ENCODE data around the gene AHDC1. TPM values are rescaled to one million over a fixed set of nuclear protein-coding genes. Genes with fewer than 3 reads are reported as not detected.

Gene AHDC1, protein sequence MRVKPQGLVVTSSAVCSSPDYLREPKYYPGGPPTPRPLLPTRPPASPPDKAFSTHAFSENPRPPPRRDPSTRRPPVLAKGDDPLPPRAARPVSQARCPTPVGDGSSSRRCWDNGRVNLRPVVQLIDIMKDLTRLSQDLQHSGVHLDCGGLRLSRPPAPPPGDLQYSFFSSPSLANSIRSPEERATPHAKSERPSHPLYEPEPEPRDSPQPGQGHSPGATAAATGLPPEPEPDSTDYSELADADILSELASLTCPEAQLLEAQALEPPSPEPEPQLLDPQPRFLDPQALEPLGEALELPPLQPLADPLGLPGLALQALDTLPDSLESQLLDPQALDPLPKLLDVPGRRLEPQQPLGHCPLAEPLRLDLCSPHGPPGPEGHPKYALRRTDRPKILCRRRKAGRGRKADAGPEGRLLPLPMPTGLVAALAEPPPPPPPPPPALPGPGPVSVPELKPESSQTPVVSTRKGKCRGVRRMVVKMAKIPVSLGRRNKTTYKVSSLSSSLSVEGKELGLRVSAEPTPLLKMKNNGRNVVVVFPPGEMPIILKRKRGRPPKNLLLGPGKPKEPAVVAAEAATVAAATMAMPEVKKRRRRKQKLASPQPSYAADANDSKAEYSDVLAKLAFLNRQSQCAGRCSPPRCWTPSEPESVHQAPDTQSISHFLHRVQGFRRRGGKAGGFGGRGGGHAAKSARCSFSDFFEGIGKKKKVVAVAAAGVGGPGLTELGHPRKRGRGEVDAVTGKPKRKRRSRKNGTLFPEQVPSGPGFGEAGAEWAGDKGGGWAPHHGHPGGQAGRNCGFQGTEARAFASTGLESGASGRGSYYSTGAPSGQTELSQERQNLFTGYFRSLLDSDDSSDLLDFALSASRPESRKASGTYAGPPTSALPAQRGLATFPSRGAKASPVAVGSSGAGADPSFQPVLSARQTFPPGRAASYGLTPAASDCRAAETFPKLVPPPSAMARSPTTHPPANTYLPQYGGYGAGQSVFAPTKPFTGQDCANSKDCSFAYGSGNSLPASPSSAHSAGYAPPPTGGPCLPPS (N-terminal part only)
- polyA plus RNA-seq (2013, experiment 1 of 2), result 8.1 TPM
- 8.0 TPM for polyA plus RNA-seq (2013, experiment 2 of 2)

DNA sequence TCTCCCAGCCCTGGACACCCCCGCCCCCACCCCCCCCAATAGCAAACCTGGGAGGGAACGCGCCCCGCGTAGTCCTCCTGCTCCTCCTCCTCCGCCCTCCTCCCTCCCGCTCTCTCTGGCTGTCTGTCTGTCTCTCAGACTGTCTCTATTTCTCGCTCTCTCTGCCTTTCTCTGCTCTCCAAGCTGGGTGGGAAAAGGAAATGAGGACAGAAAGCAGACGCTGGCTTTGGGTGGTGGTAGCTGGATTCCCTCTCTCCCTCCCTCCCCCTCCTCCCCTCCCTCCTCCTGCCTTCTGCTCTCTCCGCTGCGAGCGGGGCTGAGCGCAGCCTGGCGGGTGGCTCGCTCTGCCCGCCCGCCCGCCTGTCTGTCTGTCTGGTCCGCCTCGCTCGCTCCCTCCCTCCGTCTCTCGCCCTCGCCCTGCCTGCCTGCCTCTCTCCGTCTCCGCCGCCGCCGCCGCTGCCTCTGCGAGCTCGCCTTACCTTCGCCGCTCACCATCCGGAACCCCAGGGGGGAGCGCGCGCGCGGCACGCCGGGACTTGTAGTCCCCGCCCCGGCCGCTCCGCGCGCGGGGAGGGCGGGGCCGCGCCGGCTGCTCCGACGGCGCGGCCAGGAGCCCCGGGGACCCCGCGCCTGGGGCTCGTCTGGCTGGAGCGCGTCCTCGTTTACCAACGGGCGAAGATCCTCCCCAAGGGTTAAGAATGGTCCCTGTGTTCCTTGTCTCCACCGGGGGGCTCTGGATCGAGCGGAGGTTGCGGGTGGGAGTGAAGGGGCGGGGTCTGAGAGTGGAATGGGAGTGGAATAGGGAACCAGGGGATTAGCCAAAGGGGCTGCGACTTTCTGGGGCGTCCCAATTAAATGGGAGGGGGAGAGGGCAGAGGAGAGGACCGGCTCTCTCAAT is at the start of gene AHDC1:
AHDC1 (minus strand) TSS at position 464 of the 898 bp plus-strand sequence. CDS start 52,029 bp downstream, outside the sequence.
- Histone ChIP-seq H3K79me1 (ENCODE audit: low read length) (peaks cover 8% of the 10 kb centered on the region), H3K4me1 (ENCODE audit: control insufficient read depth, low read depth, low read length) (peaks cover 18% of the 10 kb centered on the region), H3K27me3 (ENCODE audit: insufficient read depth, low read length, poor library complexity) (no peaks in the 10 kb centered on the region), H3K27ac (ENCODE audit: low read depth, low read length) (peak within 1 kb of the TSS; percentile 93), H3K9ac (ENCODE audit: low read length) (peak within 1 kb of the TSS; percentile 68), H3K36me3 (ENCODE audit: control insufficient read depth, insufficient read depth, low read length) (no peaks in the 10 kb centered on the region), H3K79me2 (ENCODE audit: control insufficient read depth, insufficient read depth, low read length) (peaks cover 36% of the 10 kb centered on the region), H2BK15ac (replicated peaks; ENCODE audit: low read depth) (no peak within 1 kb of the TSS), H3K18ac (ENCODE audit: low read length) (peak within 1 kb of the TSS; percentile 94), H3K56ac (ENCODE audit: low read length) (peak within 1 kb of the TSS; percentile 86), H3K4me2 (ENCODE audit: low read length) (peak within 1 kb of the TSS; percentile 70), H3K4me3 (ENCODE audit: low read length) (peak within 1 kb of the TSS; percentile 72), H2BK5ac (ENCODE audit: low read length) (no peak within 1 kb of the TSS), H4K8ac (ENCODE audit: low read depth, low read length) (no peak within 1 kb of the TSS), H4K5ac (ENCODE audit: low read length) (no peak within 1 kb of the TSS), H3K4ac (ENCODE audit: low read depth, low read length) (peak within 1 kb of the TSS; percentile 83), H2AK5ac (ENCODE audit: low read length) (no peak within 1 kb of the TSS), H3K23ac (ENCODE audit: low read length) (no peak within 1 kb of the TSS), H2BK120ac (ENCODE audit: low read depth, low read length) (peak within 1 kb of the TSS; percentile 5)
- WGBS (ENCODE audit: extremely low coverage, insufficient coverage, low lambda C conversion rate), result no CpG with 5 or more reads among the region's 74 CpGs
- peak; percentile 98 for DNase-seq

DNA sequence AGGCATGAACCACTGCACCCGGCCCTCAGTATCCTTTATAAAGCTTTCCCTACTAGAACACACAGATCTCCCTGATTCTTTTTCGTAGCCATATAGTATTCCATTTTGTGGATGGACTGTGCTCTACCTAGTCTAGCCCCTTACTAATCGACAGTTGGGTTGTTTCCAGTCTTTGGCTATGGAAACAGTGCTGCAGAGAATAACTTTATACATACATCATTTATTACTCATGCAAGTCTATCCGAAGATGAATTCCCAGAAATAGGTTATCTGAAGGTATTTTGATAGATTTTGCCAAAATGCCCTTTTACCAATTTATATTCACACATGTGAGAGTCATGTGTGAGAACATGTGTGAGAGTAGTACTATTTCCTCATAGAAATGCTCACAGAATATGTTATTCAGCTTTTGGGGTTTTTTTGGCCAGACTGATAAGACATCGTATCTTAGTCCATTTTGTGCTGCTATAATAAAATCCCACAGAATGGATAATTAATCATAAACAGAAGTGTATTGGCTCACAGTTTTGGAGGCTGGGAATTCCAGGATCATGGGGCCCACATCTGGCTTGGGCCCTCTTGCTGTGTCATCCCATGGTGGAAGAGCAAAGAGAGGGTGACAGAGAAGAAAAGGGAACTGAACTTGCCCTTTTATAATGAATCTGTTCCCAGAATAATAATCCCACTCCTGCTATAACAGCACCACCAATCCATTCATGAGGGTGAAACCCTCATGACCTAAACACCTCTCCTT is 48.3 kb upstream of the AHDC1 start:
- no peak overlapping the region for H3K56ac ChIP-seq (ENCODE audit: low read length)

DNA sequence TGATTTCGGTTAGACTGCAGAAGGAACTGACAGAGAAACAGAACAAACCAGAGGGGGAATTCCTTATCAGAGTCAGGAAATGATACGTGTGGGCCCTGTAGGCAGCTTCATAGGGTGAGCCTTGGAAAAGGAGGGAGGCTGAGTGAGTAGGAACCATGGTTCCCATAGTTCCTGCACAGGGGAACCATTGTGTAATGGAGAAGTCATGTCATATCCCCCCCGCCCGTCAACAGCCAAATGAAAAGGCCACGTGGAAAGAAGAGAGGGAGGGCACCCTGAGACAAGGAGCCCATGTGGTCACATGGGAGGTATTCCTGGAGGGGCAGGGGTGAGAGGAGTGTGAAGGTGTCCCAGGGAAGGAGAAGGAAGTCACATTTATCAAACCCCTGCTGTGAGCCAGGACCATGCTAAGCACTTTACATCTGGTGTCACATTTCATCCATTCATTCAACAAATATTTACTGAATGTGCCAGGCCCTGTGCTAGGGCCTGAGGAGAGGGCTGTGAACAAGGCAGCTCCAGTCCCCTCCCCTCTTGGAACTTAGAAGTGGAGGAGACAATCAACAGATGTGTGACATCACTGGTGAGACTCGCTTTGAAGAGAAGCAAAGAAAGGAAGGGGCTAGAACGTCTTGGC is 46.7 kb upstream of the AHDC1 start:
- H3K27ac ChIP-seq (ENCODE audit: low read depth, low read length), result no peak overlapping the region
- H3K79me2 ChIP-seq (ENCODE audit: control insufficient read depth, insufficient read depth, low read length), result no peaks in the 10 kb centered on the region
- no CpG with 5 or more reads among the region's 7 CpGs for WGBS (ENCODE audit: extremely low coverage, insufficient coverage, low lambda C conversion rate)
- H4K5ac ChIP-seq (ENCODE audit: low read length), result no peak overlapping the region
- H3K18ac ChIP-seq (ENCODE audit: low read length), result no peak overlapping the region
- DNase-seq, result peak; percentile 98
- H2BK120ac ChIP-seq (ENCODE audit: low read depth, low read length), result no peak overlapping the region
- no peak overlapping the region for H2BK15ac ChIP-seq (replicated peaks; ENCODE audit: low read depth)
- H2BK5ac ChIP-seq (ENCODE audit: low read length), result no peak overlapping the region
- H2AK5ac ChIP-seq (ENCODE audit: low read length), result no peak overlapping the region
- H3K36me3 ChIP-seq (ENCODE audit: control insufficient read depth, insufficient read depth, low read length), result no peaks in the 10 kb centered on the region
- H4K8ac ChIP-seq (ENCODE audit: low read depth, low read length), result no peak overlapping the region
- no peak overlapping the region for H3K23ac ChIP-seq (ENCODE audit: low read length)
- no peak overlapping the region for H3K4me3 ChIP-seq (ENCODE audit: low read length)
- peak overlapping the region; percentile 54 for H3K56ac ChIP-seq (ENCODE audit: low read length)
- H3K4ac ChIP-seq (ENCODE audit: low read depth, low read length), result no peak overlapping the region
- no peak overlapping the region for H3K9ac ChIP-seq (ENCODE audit: low read length)
- no peaks in the 10 kb centered on the region for H3K27me3 ChIP-seq (ENCODE audit: insufficient read depth, low read length, poor library complexity)
- no peaks in the 10 kb centered on the region for H3K79me1 ChIP-seq (ENCODE audit: low read length)
- H3K4me1 ChIP-seq (ENCODE audit: control insufficient read depth, low read depth, low read length), result peaks cover 8% of the 10 kb centered on the region
- no peak overlapping the region for H3K4me2 ChIP-seq (ENCODE audit: low read length)

More for the DNA sequence above, 48.3 kb upstream of the AHDC1 start:
- Histone ChIP-seq H3K18ac (ENCODE audit: low read length) (no peak overlapping the region), H4K5ac (ENCODE audit: low read length) (no peak overlapping the region), H3K79me2 (ENCODE audit: control insufficient read depth, insufficient read depth, low read length) (no peaks in the 10 kb centered on the region), H3K27ac (ENCODE audit: low read depth, low read length) (no peak overlapping the region), H3K4me3 (ENCODE audit: low read length) (no peak overlapping the region), H3K23ac (ENCODE audit: low read length) (no peak overlapping the region), H3K4ac (ENCODE audit: low read depth, low read length) (no peak overlapping the region), H2AK5ac (ENCODE audit: low read length) (no peak overlapping the region), H3K4me1 (ENCODE audit: control insufficient read depth, low read depth, low read length) (peaks cover 8% of the 10 kb centered on the region), H3K4me2 (ENCODE audit: low read length) (no peak overlapping the region), H3K36me3 (ENCODE audit: control insufficient read depth, insufficient read depth, low read length) (no peaks in the 10 kb centered on the region), H2BK15ac (replicated peaks; ENCODE audit: low read depth) (no peak overlapping the region), H3K27me3 (ENCODE audit: insufficient read depth, low read length, poor library complexity) (no peaks in the 10 kb centered on the region), H3K79me1 (ENCODE audit: low read length) (no peaks in the 10 kb centered on the region), H3K9ac (ENCODE audit: low read length) (no peak overlapping the region), H2BK5ac (ENCODE audit: low read length) (no peak overlapping the region), H2BK120ac (ENCODE audit: low read depth, low read length) (no peak overlapping the region), H4K8ac (ENCODE audit: low read depth, low read length) (no peak overlapping the region)
- whole genome bisulfite sequencing (ENCODE audit: extremely low coverage, insufficient coverage, low lambda C conversion rate), result no CpG with 5 or more reads among the region's 5 CpGs
- DNase-seq, result no peak

DNA sequence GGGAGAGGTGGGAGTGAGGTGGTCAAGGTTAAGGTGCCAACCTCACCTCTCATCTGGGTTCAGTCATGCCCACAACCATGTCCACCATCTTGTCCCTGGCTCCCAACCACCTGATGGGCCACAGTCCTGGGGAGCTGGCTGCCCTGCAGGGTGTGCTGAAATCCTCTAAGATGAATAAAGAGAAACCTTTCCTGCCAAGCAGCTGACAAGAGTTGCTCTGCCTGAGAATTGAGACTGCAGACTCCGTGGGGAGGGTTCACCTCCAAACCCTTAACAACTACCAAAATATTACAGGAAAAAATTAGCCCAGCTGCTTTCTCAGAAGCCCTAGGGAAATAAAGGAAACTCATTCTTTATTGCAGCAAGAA is 46.2 kb upstream of the AHDC1 start:
- Histone ChIP-seq H3K79me1 (ENCODE audit: low read length) (no peaks in the 10 kb centered on the region), H3K27ac (ENCODE audit: low read depth, low read length) (no peak overlapping the region)
- no CpG with 5 or more reads among the region's 1 CpG for whole genome bisulfite sequencing (ENCODE audit: extremely low coverage, insufficient coverage, low lambda C conversion rate)

More for the DNA sequence above, 46.2 kb upstream of the AHDC1 start:
- H3K79me2 ChIP-seq (ENCODE audit: control insufficient read depth, insufficient read depth, low read length), result no peaks in the 10 kb centered on the region
- H4K8ac ChIP-seq (ENCODE audit: low read depth, low read length), result no peak overlapping the region
- no peak overlapping the region for H3K4me3 ChIP-seq (ENCODE audit: low read length)
- H3K18ac ChIP-seq (ENCODE audit: low read length), result no peak overlapping the region
- H2BK15ac ChIP-seq (replicated peaks; ENCODE audit: low read depth), result no peak overlapping the region
- H2AK5ac ChIP-seq (ENCODE audit: low read length), result peak overlapping the region; percentile 12
- no peaks in the 10 kb centered on the region for H3K27me3 ChIP-seq (ENCODE audit: insufficient read depth, low read length, poor library complexity)
- H3K4me2 ChIP-seq (ENCODE audit: low read length), result no peak overlapping the region
- H3K23ac ChIP-seq (ENCODE audit: low read length), result no peak overlapping the region
- H3K4ac ChIP-seq (ENCODE audit: low read depth, low read length), result no peak overlapping the region
- H4K5ac ChIP-seq (ENCODE audit: low read length), result no peak overlapping the region
- H3K56ac ChIP-seq (ENCODE audit: low read length), result peak overlapping the region; percentile 36
- no peaks in the 10 kb centered on the region for H3K36me3 ChIP-seq (ENCODE audit: control insufficient read depth, insufficient read depth, low read length)
- peaks cover 4% of the 10 kb centered on the region for H3K4me1 ChIP-seq (ENCODE audit: control insufficient read depth, low read depth, low read length)
- H3K9ac ChIP-seq (ENCODE audit: low read length), result no peak overlapping the region
- no peak overlapping the region for H2BK5ac ChIP-seq (ENCODE audit: low read length)
- H2BK120ac ChIP-seq (ENCODE audit: low read depth, low read length), result no peak overlapping the region
- DNase-seq, result no peak

Data from mesendoderm (in vitro differentiated cells).